OCI-LY3 (cell line): ENCODE data around the gene CHRM5.

ENCODE experiments used
- EZH2phosphoT487 ChIP-seq: fragments of 200-600 bp; shearing (Covaris generic); IDR thresholded peaks from 2 replicates; pipeline ENCODE4 v1.6.1; 2018; ENCODE audit warnings: antibody characterized with exemption, mixed run types, low read depth
- TF ChIP-seq, protein P1 (sequence below): fragments of 200-600, 300-600 bp; sonication (generic); IDR thresholded peaks from 2 replicates; pipeline ENCODE4 v1.5.1; 2014; ENCODE audit warnings: antibody characterized with exemption, low read length, low read depth

DNA sequence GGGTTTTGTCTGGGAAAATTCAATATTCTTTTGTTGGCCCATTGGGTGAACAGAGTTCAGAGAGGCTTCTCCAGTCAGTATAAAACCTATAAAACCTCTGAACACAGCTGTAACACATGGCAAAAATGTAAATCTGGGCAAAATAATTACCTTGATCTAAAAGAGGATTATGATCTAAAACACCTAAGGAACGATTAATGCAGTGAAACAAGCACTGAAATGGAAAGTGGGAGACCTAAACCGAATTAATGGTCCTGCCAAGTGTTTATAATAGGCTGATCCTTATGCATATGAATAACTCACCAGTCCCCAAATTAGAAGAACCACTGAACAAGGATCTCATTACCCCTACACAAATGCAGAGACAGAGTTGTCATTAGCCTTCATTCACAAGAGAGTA, 38.1 kb downstream of the CHRM5 start:
- TF ChIP-seq, protein P1, sequence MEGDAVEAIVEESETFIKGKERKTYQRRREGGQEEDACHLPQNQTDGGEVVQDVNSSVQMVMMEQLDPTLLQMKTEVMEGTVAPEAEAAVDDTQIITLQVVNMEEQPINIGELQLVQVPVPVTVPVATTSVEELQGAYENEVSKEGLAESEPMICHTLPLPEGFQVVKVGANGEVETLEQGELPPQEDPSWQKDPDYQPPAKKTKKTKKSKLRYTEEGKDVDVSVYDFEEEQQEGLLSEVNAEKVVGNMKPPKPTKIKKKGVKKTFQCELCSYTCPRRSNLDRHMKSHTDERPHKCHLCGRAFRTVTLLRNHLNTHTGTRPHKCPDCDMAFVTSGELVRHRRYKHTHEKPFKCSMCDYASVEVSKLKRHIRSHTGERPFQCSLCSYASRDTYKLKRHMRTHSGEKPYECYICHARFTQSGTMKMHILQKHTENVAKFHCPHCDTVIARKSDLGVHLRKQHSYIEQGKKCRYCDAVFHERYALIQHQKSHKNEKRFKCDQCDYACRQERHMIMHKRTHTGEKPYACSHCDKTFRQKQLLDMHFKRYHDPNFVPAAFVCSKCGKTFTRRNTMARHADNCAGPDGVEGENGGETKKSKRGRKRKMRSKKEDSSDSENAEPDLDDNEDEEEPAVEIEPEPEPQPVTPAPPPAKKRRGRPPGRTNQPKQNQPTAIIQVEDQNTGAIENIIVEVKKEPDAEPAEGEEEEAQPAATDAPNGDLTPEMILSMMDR = no peak
- no peak for TF ChIP-seq EZH2phosphoT487
